Loucy (cell line): ENCODE measurements around the gene MOGAT3.

Experiments
- H2AFZ ChIP-seq: fragments of 200-600 bp; sonication (generic); 2 replicates; pipeline ENCODE4 v1.6.0; 2016; ENCODE audit warnings: antibody characterized with exemption, mild to moderate bottlenecking, low read length, moderate library complexity
- H3F3A ChIP-seq: fragments of 200-600 bp; 2 replicates; pipeline ENCODE4 v1.6.0; 2016; ENCODE audit warnings: antibody characterized with exemption, low read depth, mild to moderate bottlenecking
- H3K27me3 ChIP-seq: fragments of 200-600 bp; sonication (generic); 2 replicates; pipeline ENCODE4 v1.6.1; 2014; ENCODE audit warnings: low read length, mild to moderate bottlenecking; ENCODE audit not compliant: insufficient read depth, poor library complexity, severe bottlenecking
- H3K36me3 ChIP-seq: fragments of 200-600 bp; sonication (generic); 2 replicates; pipeline ENCODE4 v1.6.1; 2016; ENCODE audit warnings: low read length; ENCODE audit not compliant: insufficient read depth
- H3K4me1 ChIP-seq: fragments of 200-600 bp; sonication (generic); 2 replicates; pipeline ENCODE4 v1.5.1; 2014; ENCODE audit warnings: low read length, mild to moderate bottlenecking; ENCODE audit not compliant: insufficient read depth, poor library complexity, severe bottlenecking
- H3K4me2 ChIP-seq: fragments of 200-600 bp; sonication (generic); 2 replicates; pipeline ENCODE4 v1.6.0; 2014; ENCODE audit warnings: antibody characterized with exemption, low read length, low read depth, mild to moderate bottlenecking; ENCODE audit not compliant: poor library complexity, severe bottlenecking
- H3K4me3 ChIP-seq: fragments of 200-600 bp; sonication (generic); 2 replicates; pipeline ENCODE4 v1.5.1; 2014; ENCODE audit warnings: low read length, mild to moderate bottlenecking, mixed read lengths; ENCODE audit not compliant: poor library complexity, severe bottlenecking
- H3K79me2 ChIP-seq: fragments of 200-600 bp; sonication (generic); 2 replicates; pipeline ENCODE4 v1.6.1; 2014; ENCODE audit warnings: low read length; ENCODE audit not compliant: insufficient read depth
- H3K9ac ChIP-seq: fragments of 200-600 bp; sonication (generic); 2 replicates; pipeline ENCODE4 v1.6.0; 2014; ENCODE audit warnings: mild to moderate bottlenecking, low read depth, low read length, moderate library complexity; ENCODE audit not compliant: poor library complexity, severe bottlenecking
- H3K9me2 ChIP-seq: fragments of 200-600 bp; sonication (generic); replicated peaks from 2 replicates; pipeline ENCODE4 v1.6.1; 2016; ENCODE audit warnings: low read depth, low read length, mixed read lengths
- H3K9me3 ChIP-seq: fragments of 200-600 bp; sonication (generic); 2 replicates; pipeline ENCODE4 v1.6.1; 2014; ENCODE audit warnings: mild to moderate bottlenecking, antibody characterized with exemption, low read length, low read depth; ENCODE audit not compliant: insufficient read depth
- H4K20me1 ChIP-seq: fragments of 200-600 bp; sonication (generic); 2 replicates; pipeline ENCODE4 v1.6.0; 2014; ENCODE audit warnings: antibody characterized with exemption, low read length, mild to moderate bottlenecking; ENCODE audit not compliant: insufficient read depth, poor library complexity, severe bottlenecking
- CTCF ChIP-seq: fragments of 200-600 bp; sonication (generic); conservative IDR thresholded peaks from 2 replicates; pipeline ENCODE4 v1.5.1; 2014; ENCODE audit warnings: mild to moderate bottlenecking, antibody characterized with exemption, low read length
- EZH2phosphoT487 ChIP-seq: fragments of 200-600 bp; IDR thresholded peaks from 2 replicates; pipeline ENCODE4 v1.6.1; 2018; ENCODE audit warnings: antibody characterized with exemption, mild to moderate bottlenecking, moderate library complexity, borderline replicate concordance

The MOGAT3 gene

GRCh38 chr7:101185258-101185839 is 15.5 kb downstream of the MOGAT3 start:
- Histone ChIP-seq H2AFZ (no peak overlapping the region), H3K79me2 (no peaks in the 10 kb centered on the region), H3K9ac (no peak overlapping the region), H3F3A (no peaks in the 10 kb centered on the region), H3K27me3 (no peaks in the 10 kb centered on the region), H3K4me1 (no peaks in the 10 kb centered on the region), H3K9me2 (no peaks in the 10 kb centered on the region), H3K9me3 (no peaks in the 10 kb centered on the region), H4K20me1 (no peaks in the 10 kb centered on the region), H3K4me2 (no peak overlapping the region), H3K4me3 (no peak overlapping the region), H3K36me3 (no peaks in the 10 kb centered on the region)
- TF ChIP-seq EZH2phosphoT487 (no peak), CTCF (no peak)

GRCh38 chr7:101180130-101180755 is 20.6 kb downstream of the MOGAT3 start, which contains the start of gene NAT16:
Gene NAT16 (minus strand): TSS chr7:101180293. CDS start chr7:101174807, 5,486 bp downstream.
- Histone ChIP-seq H4K20me1 (no peaks in the 10 kb centered on the region), H3K27me3 (no peaks in the 10 kb centered on the region), H3K79me2 (no peaks in the 10 kb centered on the region), H3K9me2 (no peaks in the 10 kb centered on the region), H3K36me3 (no peaks in the 10 kb centered on the region), H3K4me1 (no peaks in the 10 kb centered on the region), H3K4me3 (no peak within 1 kb of the TSS), H3K9me3 (no peaks in the 10 kb centered on the region), H3F3A (no peaks in the 10 kb centered on the region), H2AFZ (no peak within 1 kb of the TSS), H3K9ac (no peak within 1 kb of the TSS), H3K4me2 (no peak within 1 kb of the TSS)
- no peak for TF ChIP-seq EZH2phosphoT487
- TF ChIP-seq CTCF, result no peak

GRCh38 chr7:101179713-101180112 is 21.1 kb downstream of the MOGAT3 start:
- Histone ChIP-seq H3F3A (no peaks in the 10 kb centered on the region), H3K4me1 (no peaks in the 10 kb centered on the region), H3K4me3 (no peak overlapping the region), H3K79me2 (no peaks in the 10 kb centered on the region), H3K9me2 (no peaks in the 10 kb centered on the region), H4K20me1 (no peaks in the 10 kb centered on the region), H3K27me3 (no peaks in the 10 kb centered on the region), H3K4me2 (no peak overlapping the region), H3K9me3 (no peaks in the 10 kb centered on the region), H3K9ac (no peak overlapping the region), H2AFZ (no peak overlapping the region), H3K36me3 (no peaks in the 10 kb centered on the region)
- TF ChIP-seq EZH2phosphoT487 (no peak), CTCF (no peak)
